Limb (tissue), 2 donors: ENCODE measurements around the gene KLK3.
A peak's percentile ranks its signal among the peaks of the same experiment; 100 is the strongest.

ENCODE experiments used
- DNase-seq, 2 donors: peaks; one replicate each; pipeline ENCODE4 v3.0.0-alpha.2; 2016; ENCODE audit errors: extremely low spot score in 2 of 2

The KLK3 gene

GRCh38 chr19:50897612-50898011 is 42.9 kb downstream of the KLK3 start:
- no peak for DNase-seq

DNA sequence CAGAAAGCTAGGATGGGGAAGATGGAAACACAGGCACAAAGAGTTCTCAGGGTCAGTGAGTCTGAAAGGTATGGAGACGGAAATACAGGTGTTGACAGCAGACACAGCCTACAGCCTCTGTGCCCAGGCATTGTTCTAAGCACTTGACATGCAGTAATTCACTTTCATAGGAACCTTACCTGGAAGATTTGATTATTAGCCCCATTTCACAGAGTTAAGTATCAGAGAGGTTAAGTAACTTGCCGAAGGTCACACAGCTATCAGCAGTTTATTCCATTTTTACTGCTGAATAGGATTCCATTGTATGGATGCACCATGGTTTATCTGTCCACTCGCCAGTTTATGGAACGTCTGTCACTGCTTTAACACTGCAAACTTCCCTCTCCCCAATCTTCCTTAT is 43.3 kb downstream of the KLK3 start:
- DNase-seq, result no peak

DNA sequence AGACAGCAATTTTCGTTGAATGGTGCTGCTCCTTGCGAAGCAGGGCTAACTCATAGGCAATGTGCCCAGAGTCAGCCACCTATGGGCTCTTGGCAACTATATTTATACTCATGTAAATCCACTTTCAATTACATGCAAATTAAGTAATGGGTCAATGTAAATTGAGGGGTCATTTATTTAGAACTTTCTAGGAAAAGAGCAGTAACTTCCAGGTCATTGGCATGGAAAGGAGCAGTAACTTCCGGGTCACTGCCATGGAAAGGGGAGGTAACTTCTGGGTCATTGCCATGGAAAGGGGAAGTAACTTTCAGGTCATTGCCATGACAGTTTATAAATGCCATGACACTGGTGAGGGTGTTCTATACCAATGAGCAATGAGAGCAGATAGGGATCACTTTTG is 44.9 kb downstream of the KLK3 start:
- no peak for DNase-seq

DNA sequence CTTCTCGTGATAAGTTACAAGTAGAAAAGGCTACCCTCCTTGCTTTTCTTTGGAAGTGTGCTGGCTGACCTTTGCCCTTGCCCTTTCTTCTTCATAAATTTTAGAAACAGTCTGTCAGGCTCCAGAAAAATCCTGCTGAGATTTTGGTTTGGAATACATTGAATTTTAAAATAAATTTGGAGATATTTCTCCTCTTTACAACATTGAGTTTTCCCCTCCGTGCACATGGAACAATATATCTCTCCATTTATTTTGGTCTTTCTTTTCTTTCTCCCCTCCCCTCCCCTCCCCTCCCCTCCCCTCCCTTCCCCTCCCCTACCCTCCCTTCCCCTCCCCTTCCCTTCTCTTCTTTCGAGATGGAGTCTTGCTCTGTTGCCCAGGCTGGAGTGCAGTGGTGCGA is 47.9 kb downstream of the KLK3 start:
- no peak for DNase-seq

GRCh38 chr19:50906217-50906616 is 51.5 kb downstream of the KLK3 start:
- DNase-seq, result no peak

GRCh38 chr19:50908336-50908735 is 53.6 kb downstream of the KLK3 start:
- no peak for DNase-seq

DNA sequence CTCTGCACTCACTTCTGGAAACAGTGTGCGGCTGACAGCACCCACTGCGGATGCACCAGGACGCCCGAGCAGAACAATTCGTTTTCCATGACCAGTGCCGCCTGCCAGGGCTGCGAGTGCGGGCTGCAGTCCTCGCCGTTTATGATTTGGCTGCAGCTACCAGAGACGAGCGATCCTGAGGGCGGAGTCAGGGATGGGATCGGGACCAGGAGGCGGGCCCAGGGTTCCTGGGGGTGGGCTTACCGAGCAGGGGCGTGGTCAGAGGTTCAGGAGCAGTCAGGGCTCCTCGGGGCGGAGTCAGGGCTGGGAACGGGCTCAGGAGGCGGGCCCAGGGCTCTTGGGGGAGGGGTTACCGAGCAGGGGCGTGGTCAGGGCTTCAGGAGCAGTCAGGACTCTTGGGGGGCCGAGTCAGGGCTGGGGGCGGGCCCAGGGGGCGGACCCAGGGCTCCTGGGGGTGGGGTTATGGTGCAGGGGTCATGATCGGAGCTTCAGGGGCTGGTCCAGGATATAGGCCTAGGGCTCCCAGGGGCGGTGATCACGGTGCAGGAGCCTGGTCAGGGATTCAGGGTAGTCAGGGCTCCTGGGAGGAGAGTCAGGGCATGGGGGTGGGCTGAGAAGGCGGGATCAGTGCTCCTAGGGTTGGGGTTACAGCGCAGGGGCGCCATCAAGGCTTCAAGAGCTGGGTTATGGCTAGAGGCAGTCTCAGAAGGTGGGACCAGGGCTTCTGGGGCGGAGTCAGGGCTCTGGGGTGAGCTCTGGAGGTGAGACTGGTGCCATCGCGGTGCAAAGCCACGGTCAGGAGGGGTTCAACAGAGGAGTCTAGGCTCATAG is 54.7 kb downstream of the KLK3 start:
- peak in 1 of 2 donors; percentile 69 for DNase-seq
